BLaER1 (cell line): ENCODE measurements around the gene CDS2.

Experiments
- H3K27ac ChIP-seq: shearing (Covaris generic); formaldehyde crosslinking; 2 replicates; pipeline ENCODE4 v1.8.1; 2022
- H3K27me3 ChIP-seq: shearing (Covaris generic); formaldehyde crosslinking; 2 replicates; pipeline ENCODE4 v1.8.1; 2022
- H3K36me3 ChIP-seq: shearing (Covaris generic); formaldehyde crosslinking; 2 replicates; pipeline ENCODE4 v1.8.1; 2022
- H3K4me1 ChIP-seq: shearing (Covaris generic); formaldehyde crosslinking; 2 replicates; pipeline ENCODE4 v1.8.1; 2022
- H3K4me2 ChIP-seq: shearing (Covaris generic); formaldehyde crosslinking; 2 replicates; pipeline ENCODE4 v1.8.1; 2022
- H3K4me3 ChIP-seq: shearing (Covaris generic); formaldehyde crosslinking; 2 replicates; pipeline ENCODE4 v1.8.1; 2022
- H3K9ac ChIP-seq: shearing (Covaris generic); formaldehyde crosslinking; 2 replicates; pipeline ENCODE4 v1.8.1; 2022
- H3K9me3 ChIP-seq: shearing (Covaris generic); formaldehyde crosslinking; 2 replicates; pipeline ENCODE4 v1.8.1; 2022
- H4K20me1 ChIP-seq: shearing (Covaris generic); formaldehyde crosslinking; 2 replicates; pipeline ENCODE4 v1.8.1; 2022
- Cebpa-rat ChIP-seq: shearing (Covaris generic); IDR thresholded peaks from 2 replicates; pipeline ENCODE4 v1.8.1; 2022

Gene CDS2

GRCh38 chr20:5212907-5213487 is 86.2 kb downstream of the CDS2 start:
- Histone ChIP-seq H3K27me3 (no peaks in the 10 kb centered on the region), H3K9ac (no peak overlapping the region), H3K4me3 (no peak overlapping the region), H3K36me3 (peaks cover 29% of the 10 kb centered on the region), H3K27ac (no peak overlapping the region), H3K4me2 (no peak overlapping the region), H4K20me1 (no peaks in the 10 kb centered on the region), H3K9me3 (peaks cover 8% of the 10 kb centered on the region; the same call in 1 of the 2 replicates), H3K4me1 (no peaks in the 10 kb centered on the region)
- no peak for TF ChIP-seq Cebpa-rat

DNA sequence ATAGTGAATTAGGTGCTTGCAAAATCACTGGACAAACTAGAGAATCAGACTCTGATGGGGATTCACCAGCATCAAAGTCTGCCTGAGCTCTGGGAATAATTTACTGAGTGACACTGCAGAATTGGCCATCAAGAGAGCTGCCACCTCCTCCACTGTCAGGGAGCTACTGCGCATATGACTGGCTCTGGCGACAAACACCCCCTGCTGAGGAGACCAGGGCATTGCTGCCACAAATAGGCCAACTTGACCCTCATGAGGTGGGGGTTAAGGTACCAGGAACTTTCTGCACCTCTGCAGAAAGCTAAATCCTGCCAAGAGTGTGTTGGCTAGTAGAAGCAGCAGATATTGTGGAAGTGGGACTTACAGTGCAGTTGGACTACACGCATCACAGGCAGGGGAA is 88.0 kb downstream of the CDS2 start:
- Histone ChIP-seq H3K9me3 (peaks cover 5% of the 10 kb centered on the region; the same call in 1 of the 2 replicates), H3K27me3 (no peaks in the 10 kb centered on the region), H4K20me1 (no peaks in the 10 kb centered on the region), H3K27ac (no peak overlapping the region), H3K4me3 (no peak overlapping the region), H3K4me2 (no peak overlapping the region), H3K9ac (no peak overlapping the region), H3K4me1 (no peaks in the 10 kb centered on the region), H3K36me3 (peaks cover 18% of the 10 kb centered on the region)
- TF ChIP-seq Cebpa-rat = no peak

- Histone ChIP-seq H3K4me1 (no peaks in the 10 kb centered on the region), H3K36me3 (peaks cover 11% of the 10 kb centered on the region), H3K9ac (no peak overlapping the region), H3K27me3 (no peaks in the 10 kb centered on the region), H4K20me1 (no peaks in the 10 kb centered on the region), H3K4me3 (no peak overlapping the region), H3K4me2 (no peak overlapping the region), H3K27ac (no peak overlapping the region), H3K9me3 (no peaks in the 10 kb centered on the region)
- TF ChIP-seq Cebpa-rat = no peak
Measured at GRCh38 chr20:5215672-5216304, 89.0 kb downstream of the CDS2 start.

DNA sequence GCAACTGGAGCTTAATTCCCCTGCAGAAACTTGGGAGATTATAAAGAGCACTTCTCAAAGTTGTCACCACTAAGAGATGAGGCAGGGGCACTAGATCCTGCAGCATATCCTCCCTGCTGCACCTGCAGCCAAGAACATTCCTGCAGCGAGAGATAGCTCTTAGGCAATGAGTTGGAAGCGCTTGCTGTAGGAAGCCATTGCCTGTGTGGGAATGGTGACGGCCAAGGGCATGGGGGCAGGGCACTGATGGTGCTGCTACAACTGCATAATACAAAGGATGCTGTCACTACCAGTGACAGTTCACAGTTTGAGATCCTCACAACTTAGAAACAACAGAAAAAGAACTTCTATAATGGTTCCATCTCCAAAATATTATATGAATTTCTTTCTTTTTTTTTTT is 89.9 kb downstream of the CDS2 start:
- Histone ChIP-seq H4K20me1 (no peaks in the 10 kb centered on the region), H3K4me1 (no peaks in the 10 kb centered on the region), H3K36me3 (peaks cover 11% of the 10 kb centered on the region), H3K4me2 (no peak overlapping the region), H3K9me3 (no peaks in the 10 kb centered on the region), H3K4me3 (no peak overlapping the region), H3K9ac (no peak overlapping the region), H3K27ac (no peak overlapping the region), H3K27me3 (no peaks in the 10 kb centered on the region)
- no peak for TF ChIP-seq Cebpa-rat

GRCh38 chr20:5217616-5218015 is 90.8 kb downstream of the CDS2 start:
- Histone ChIP-seq H3K4me2 (no peak overlapping the region), H3K4me1 (no peaks in the 10 kb centered on the region), H3K4me3 (no peak overlapping the region), H3K9me3 (no peaks in the 10 kb centered on the region), H3K36me3 (peaks cover 1% of the 10 kb centered on the region; the same call in 1 of the 2 replicates), H3K27me3 (no peaks in the 10 kb centered on the region), H3K9ac (no peak overlapping the region), H4K20me1 (no peaks in the 10 kb centered on the region), H3K27ac (no peak overlapping the region)
- no peak for TF ChIP-seq Cebpa-rat

DNA sequence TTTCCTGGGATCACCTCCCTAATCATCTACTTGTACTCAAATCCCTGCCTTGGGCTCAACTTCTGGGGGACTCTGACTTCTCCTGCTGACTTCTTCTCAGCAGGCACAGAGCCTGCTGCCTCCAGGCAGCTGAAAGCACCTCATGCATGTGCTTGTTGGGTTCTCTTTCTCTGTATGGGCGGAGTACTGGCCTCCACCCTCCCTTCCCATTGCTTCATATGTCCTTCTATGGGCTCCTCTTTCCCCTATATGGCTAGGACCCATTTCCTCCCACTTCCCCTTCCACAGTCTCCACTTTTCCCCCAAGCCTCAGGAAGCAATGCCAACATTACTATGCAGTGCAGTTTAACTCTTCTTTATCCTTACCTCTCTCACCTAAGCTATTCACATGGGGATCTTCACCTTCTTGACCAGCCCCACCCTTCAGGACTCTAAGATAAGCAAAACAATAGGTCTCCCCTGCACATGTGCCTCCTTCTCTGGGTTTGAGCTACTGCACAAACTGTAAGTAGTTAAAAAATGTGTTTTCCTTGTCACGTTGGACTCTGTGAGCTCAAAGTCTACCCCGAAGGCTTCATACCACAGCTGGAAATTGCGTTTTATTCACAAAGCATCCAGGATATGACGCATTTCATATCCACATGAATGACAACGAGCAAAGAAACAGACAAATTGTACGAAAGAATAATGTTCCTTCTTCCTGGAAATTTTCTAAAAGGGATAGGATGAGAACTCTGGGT is 93.7 kb downstream of the CDS2 start:
- no peaks in the 10 kb centered on the region for H3K4me1 ChIP-seq
- H3K36me3 ChIP-seq = no peaks in the 10 kb centered on the region; the same call in 1 of the 2 replicates
- H3K27ac ChIP-seq = no peak overlapping the region
- no peaks in the 10 kb centered on the region for H3K9me3 ChIP-seq
- no peaks in the 10 kb centered on the region for H3K27me3 ChIP-seq
- H3K4me2 ChIP-seq = no peak overlapping the region
- H4K20me1 ChIP-seq = no peaks in the 10 kb centered on the region
- no peak overlapping the region for H3K9ac ChIP-seq
- TF ChIP-seq Cebpa-rat = no peak
- H3K4me3 ChIP-seq = no peak overlapping the region

GRCh38 chr20:5221061-5221430 is 94.2 kb downstream of the CDS2 start:
- H3K36me3 ChIP-seq = no peaks in the 10 kb centered on the region; the same call in 1 of the 2 replicates
- no peaks in the 10 kb centered on the region for H3K4me1 ChIP-seq
- no peak overlapping the region for H3K9ac ChIP-seq
- H3K27me3 ChIP-seq = no peaks in the 10 kb centered on the region
- no peaks in the 10 kb centered on the region for H4K20me1 ChIP-seq
- peaks cover under 1% of the 10 kb centered on the region; the same call in 1 of the 2 replicates for H3K9me3 ChIP-seq
- no peak overlapping the region for H3K27ac ChIP-seq
- no peak for TF ChIP-seq Cebpa-rat
- H3K4me3 ChIP-seq = no peak overlapping the region
- H3K4me2 ChIP-seq = no peak overlapping the region

GRCh38 chr20:5222919-5223634 is 96.3 kb downstream of the CDS2 start:
- H3K4me3 ChIP-seq = no peak overlapping the region
- H3K9me3 ChIP-seq = peaks cover 11% of the 10 kb centered on the region
- no peak for TF ChIP-seq Cebpa-rat
- no peak overlapping the region for H3K9ac ChIP-seq
- no peaks in the 10 kb centered on the region for H4K20me1 ChIP-seq
- no peak overlapping the region for H3K27ac ChIP-seq
- no peaks in the 10 kb centered on the region for H3K27me3 ChIP-seq
- no peak overlapping the region for H3K4me2 ChIP-seq
- H3K36me3 ChIP-seq = no peaks in the 10 kb centered on the region; the same call in 1 of the 2 replicates
- no peaks in the 10 kb centered on the region for H3K4me1 ChIP-seq

DNA sequence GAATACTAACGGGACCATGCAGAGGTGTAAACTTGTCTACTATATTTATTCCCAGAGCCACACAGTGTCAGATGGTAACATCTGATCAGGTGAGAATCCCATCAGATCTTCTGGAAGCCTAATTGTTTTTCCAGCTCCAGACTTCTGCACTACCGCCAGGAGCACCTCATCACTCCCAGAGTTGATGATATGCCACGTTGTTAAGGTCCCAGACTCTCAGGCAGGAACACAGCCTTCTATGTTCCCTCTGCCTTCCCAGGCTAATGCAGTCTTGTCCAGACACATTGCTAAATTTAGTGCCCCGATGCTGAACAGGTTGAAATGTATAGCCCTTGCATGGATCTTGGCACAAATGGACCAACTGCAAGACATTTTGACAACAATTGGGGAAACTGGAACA is 103.7 kb downstream of the CDS2 start:
- H4K20me1 ChIP-seq = no peaks in the 10 kb centered on the region
- no peaks in the 10 kb centered on the region for H3K36me3 ChIP-seq
- no peak for TF ChIP-seq Cebpa-rat
- H3K9me3 ChIP-seq = peaks cover 11% of the 10 kb centered on the region
- H3K4me3 ChIP-seq = no peak overlapping the region
- no peak overlapping the region for H3K27ac ChIP-seq
- H3K4me1 ChIP-seq = peaks cover 19% of the 10 kb centered on the region
- H3K27me3 ChIP-seq = no peaks in the 10 kb centered on the region
- no peak overlapping the region for H3K9ac ChIP-seq
- peak overlapping the region; percentile 56 for H3K4me2 ChIP-seq
